B cell (primary cell): ENCODE measurements around the gene FAU. TPM values are rescaled to one million over a fixed set of nuclear protein-coding genes. Genes with fewer than 3 reads are reported as not detected.

ENCODE experiments used
- ATAC-seq: fragments of 200-7000 bp; cut with Tn5 transposase; one replicate; pipeline ENCODE4 v1.10.0; 2021; ENCODE audit warnings: low read depth, mild to moderate bottlenecking, moderate number of reproducible peaks, moderate library complexity
- CTCF ChIA-PET: fragments of 350-600 bp; sonication (Branson Sonifier 250); formaldehyde crosslinking; loops from one replicate; lab custom pipeline; 2021; ENCODE audit warnings: antibody characterized with exemption, inconsistent platforms; lab: Charles Lee
- POLR2A ChIA-PET: fragments of 350-600 bp; sonication (Branson Sonifier 250); formaldehyde crosslinking; loops from one replicate; lab custom pipeline; 2021; ENCODE audit warnings: antibody characterized with exemption; lab: Charles Lee
- DNase-seq: peaks from one replicate; pipeline ENCODE4 v3.0.0; 2013
- H2AFZ ChIP-seq: 2 replicates; pipeline ENCODE4 v1.6.1; 2012; ENCODE audit warnings: mild to moderate bottlenecking, low read depth, low read length; ENCODE audit not compliant: insufficient read depth, poor library complexity, severe bottlenecking
- H3K27ac ChIP-seq, 2 donors: 1 replicate in 1 of 2; 2 replicates in 1 of 2; pipeline ENCODE4 v1.5.1; 2012 to 2013; ENCODE audit warnings: low read length in 2 of 2, mild to moderate bottlenecking in 2 of 2, moderate library complexity in 1 of 2
- H3K27me3 ChIP-seq, 4 experiments: fragments of 200-600 bp in 1 of 4; sonication (generic) in 1 of 4; replicated peaks in 1 of 4; 1 replicate in 2 of 4; 2 replicates in 2 of 4; pipeline versions ENCODE4 v1.6.1 to v1.7.0; 2013 to 2016; ENCODE audit warnings: low read length in 3 of 4, mild to moderate bottlenecking in 2 of 4, mixed read lengths in 1 of 4, moderate library complexity in 1 of 4; ENCODE audit not compliant: insufficient read depth in 4 of 4, control insufficient read depth in 3 of 4; ENCODE audit errors: control extremely low read depth in 1 of 4
- H3K36me3 ChIP-seq, 2 experiments: replicated peaks in 1 of 2; 1 replicate in 1 of 2; 2 replicates in 1 of 2; pipeline versions ENCODE4 v1.6.1 to v1.7.1; 2013; ENCODE audit warnings: low read length in 1 of 2; ENCODE audit not compliant: insufficient read depth in 2 of 2, control insufficient read depth in 1 of 2; ENCODE audit errors: control extremely low read depth in 1 of 2, extremely low read depth in 1 of 2
- H3K4me1 ChIP-seq, 2 donors: fragments of 200-600 bp in 1 of 2; sonication (generic) in 1 of 2; 1 replicate in 1 of 2; 2 replicates in 1 of 2; pipeline versions ENCODE4 v1.5.1 to v1.6.1; 2013 to 2017; ENCODE audit warnings: low read length in 2 of 2; ENCODE audit not compliant: control insufficient read depth in 2 of 2, insufficient read depth in 2 of 2
- H3K4me2 ChIP-seq: replicated peaks from 2 replicates; pipeline ENCODE3; 2012; ENCODE audit warnings: mild to moderate bottlenecking, low read depth, low read length; ENCODE audit not compliant: poor library complexity, severe bottlenecking
- H3K4me3 ChIP-seq, 5 experiments: fragments of 200-600 bp in 1 of 5; sonication (generic) in 1 of 5; 1 replicate in 3 of 5; 2 replicates in 2 of 5; pipeline versions ENCODE4 v1.5.1 to v1.7.0; 2011 to 2016; ENCODE audit warnings: low read length in 4 of 5, mild to moderate bottlenecking in 4 of 5, low read depth in 2 of 5, control low read depth in 1 of 5, moderate library complexity in 1 of 5; ENCODE audit not compliant: insufficient read depth in 1 of 5; ENCODE audit errors: control extremely low read depth in 1 of 5, extremely low read depth in 1 of 5
- H3K79me2 ChIP-seq: fragments of 200-600 bp; sonication (generic); one replicate; pipeline ENCODE4 v1.6.0; 2016; ENCODE audit warnings: low read length; ENCODE audit not compliant: control insufficient read depth, insufficient read depth
- H3K9ac ChIP-seq: fragments of 200-600 bp; sonication (generic); 2 replicates; pipeline ENCODE4 v1.6.1; 2017; ENCODE audit warnings: mild to moderate bottlenecking, low read length, moderate library complexity
- H3K9me3 ChIP-seq, 3 donors: one replicate each; pipeline versions ENCODE4 v1.6.1 to v1.7.1; 2013; ENCODE audit warnings: low read length in 2 of 3; ENCODE audit not compliant: control insufficient read depth in 2 of 3, insufficient read depth in 1 of 3; ENCODE audit errors: control extremely low read depth in 1 of 3
- H4K20me1 ChIP-seq: 2 replicates; pipeline ENCODE4 v1.6.0; 2012; ENCODE audit warnings: mild to moderate bottlenecking, low read length; ENCODE audit not compliant: insufficient read depth, control insufficient read depth, poor library complexity, severe bottlenecking
- H3K27ac Mint-ChIP-seq: one replicate; pipeline ENCODE4 v1.8.0; 2021; ENCODE audit warnings: mixed read lengths
- H3K27me3 Mint-ChIP-seq: one replicate; pipeline ENCODE4 v1.8.0; 2021; ENCODE audit warnings: mixed read lengths
- H3K4me1 Mint-ChIP-seq: one replicate; pipeline ENCODE4 v1.8.0; 2021; ENCODE audit warnings: mixed read lengths
- H3K4me3 Mint-ChIP-seq: one replicate; pipeline ENCODE4 v1.8.0; 2021; ENCODE audit warnings: mixed read lengths
- H3K9me3 Mint-ChIP-seq: one replicate; pipeline ENCODE4 v1.8.0; 2022; ENCODE audit warnings: mixed read lengths; ENCODE audit not compliant: insufficient read depth
- CTCF ChIP-seq: fragments of 200-600 bp; IDR thresholded peaks from one replicate; pipeline ENCODE4 v1.8.0; 2022; ENCODE audit warnings: antibody characterized with exemption, mild to moderate bottlenecking
- EZH2 ChIP-seq: IDR thresholded peaks from 2 replicates; pipeline ENCODE4 v1.6.1; 2012; ENCODE audit warnings: borderline replicate concordance, low read depth, mild to moderate bottlenecking, moderate library complexity, low read length; ENCODE audit not compliant: insufficient read depth, poor library complexity, severe bottlenecking
- WGBS: methylation state at CpG from one replicate; pipeline ENCODE4 v1.1.5; 2013; ENCODE audit warnings: missing lambda C conversion rate; ENCODE audit not compliant: insufficient coverage; 5-methylcytosine and 5-hydroxymethylcytosine counted together
- intact Hi-C: fragments of 100-400 bp; cut with micrococcal nuclease; formaldehyde crosslinking; loops from one replicate; pipeline ENCODE4 v1.10.0; 2022
- polyA plus RNA-seq: library from polyadenylated mRNA; depleted of rRNA; stranded (reverse); fragments of >200 nt; gene quantifications from 2 replicates; pipeline ENCODE4 v1.2.3, GENCODE V29; 2012
- total RNA-seq, 2 donors: library from RNA; stranded (reverse); fragments of 120-200 nt in 1 of 2; gene quantifications; 1 replicate in 1 of 2; 2 replicates in 1 of 2; pipeline versions ENCODE4 v1.2.3 to v1.2.4, GENCODE V29; 2013 to 2022

FAU gene
- total and polyA plus RNA-seq, 2 donors (not counting 1 experiment from before 2014, with no cell fraction given): 1,318 to 1,559 TPM

DNA sequence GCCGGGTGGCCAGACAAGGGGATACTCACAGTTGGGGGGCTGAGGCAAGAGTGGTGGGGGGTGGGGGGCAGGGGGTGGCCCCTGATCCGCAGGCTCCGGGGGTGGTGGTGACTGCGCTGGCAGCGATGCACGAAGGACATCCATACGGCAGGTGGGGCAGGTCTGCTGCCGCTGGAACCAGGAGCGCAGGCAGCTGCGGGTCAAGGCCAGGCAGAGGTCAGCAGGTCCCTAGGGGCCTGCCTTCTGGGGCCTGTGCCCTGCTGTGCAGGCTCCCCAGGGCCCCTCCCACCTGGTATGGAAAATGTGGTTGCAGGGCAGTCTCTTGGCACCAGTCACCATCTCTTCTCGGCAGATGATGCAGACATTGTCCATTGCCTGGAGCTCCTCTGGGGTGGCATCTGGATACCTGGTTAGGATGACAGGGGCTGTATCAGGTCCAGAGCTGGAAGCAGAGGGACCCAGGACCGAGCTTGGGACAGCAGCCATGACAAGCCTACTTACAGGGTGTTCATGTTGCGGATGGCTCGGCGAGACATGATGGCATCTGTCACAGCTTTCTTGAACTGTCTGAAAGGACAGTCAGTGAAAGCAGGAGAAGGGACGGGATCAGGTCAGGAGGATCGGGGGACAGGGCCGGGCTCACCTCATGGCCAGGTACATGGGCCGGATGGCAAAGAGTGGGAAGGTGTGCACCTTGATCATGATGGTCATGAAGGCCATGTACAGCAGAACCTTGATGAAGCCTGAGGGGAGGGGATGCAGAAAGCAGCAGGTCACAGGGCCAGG lies 8.9 kb upstream of the FAU start:
- WGBS: 52% methylated on average over 18 of the region's 19 CpGs
- H3K9me3 ChIP-seq: no peaks in the 10 kb centered on the region
- peak overlapping the region; percentile 97 for H3K4me3 Mint-ChIP-seq
- peak overlapping the region; percentile 22 to 99 for H3K27ac ChIP-seq
- intact Hi-C loops: loop anchor here (5.0 kb wide), 2 partner anchors 89 to 486 kb away; partner anchors contain the start of genes PCNX3 and SAC3D1
- H3K27ac Mint-ChIP-seq: peak overlapping the region; percentile 99
- ChIA-PET POLR2A (interaction anchor here (1.4 to 8.8 kb wide), 2 partner anchors 11 to 19 kb away, joined by 8 to 160 read pairs; partner anchors contain the start of genes FAU, MRPL49, TM7SF2 and ZNHIT2), CTCF (interaction anchor here (0.6 to 7.5 kb wide), 9 partner anchors 9 to 283 kb away, joined by 3 to 64 read pairs (median 9); partner anchors contain the start of genes CAPN1, FAU, MRPL49 and TM7SF2)
- no peak for ATAC-seq
- TF ChIP-seq EZH2: no peak
- H3K79me2 ChIP-seq: peaks cover 65% of the 10 kb centered on the region
- peak; percentile 27 for DNase-seq
- H3K27me3 ChIP-seq: no peaks in the 10 kb centered on the region
- H3K4me2 ChIP-seq: peak overlapping the region; percentile 89
- no peaks in the 10 kb centered on the region for H3K27me3 Mint-ChIP-seq
- H2AFZ ChIP-seq: no peak overlapping the region
- H3K4me1 Mint-ChIP-seq: peaks cover 57% of the 10 kb centered on the region
- peaks cover 82% of the 10 kb centered on the region for H4K20me1 ChIP-seq
- H3K4me1 ChIP-seq: peaks cover 38 to 66% of the 10 kb centered on the region in 2 donors
- peak overlapping the region in 1 of 5 experiments; percentile 99 for H3K4me3 ChIP-seq
- H3K36me3 ChIP-seq: peaks cover 3 to 65% of the 10 kb centered on the region in 2 experiments
- H3K9me3 Mint-ChIP-seq: no peaks in the 10 kb centered on the region
- H3K9ac ChIP-seq: peak overlapping the region; percentile 99

DNA sequence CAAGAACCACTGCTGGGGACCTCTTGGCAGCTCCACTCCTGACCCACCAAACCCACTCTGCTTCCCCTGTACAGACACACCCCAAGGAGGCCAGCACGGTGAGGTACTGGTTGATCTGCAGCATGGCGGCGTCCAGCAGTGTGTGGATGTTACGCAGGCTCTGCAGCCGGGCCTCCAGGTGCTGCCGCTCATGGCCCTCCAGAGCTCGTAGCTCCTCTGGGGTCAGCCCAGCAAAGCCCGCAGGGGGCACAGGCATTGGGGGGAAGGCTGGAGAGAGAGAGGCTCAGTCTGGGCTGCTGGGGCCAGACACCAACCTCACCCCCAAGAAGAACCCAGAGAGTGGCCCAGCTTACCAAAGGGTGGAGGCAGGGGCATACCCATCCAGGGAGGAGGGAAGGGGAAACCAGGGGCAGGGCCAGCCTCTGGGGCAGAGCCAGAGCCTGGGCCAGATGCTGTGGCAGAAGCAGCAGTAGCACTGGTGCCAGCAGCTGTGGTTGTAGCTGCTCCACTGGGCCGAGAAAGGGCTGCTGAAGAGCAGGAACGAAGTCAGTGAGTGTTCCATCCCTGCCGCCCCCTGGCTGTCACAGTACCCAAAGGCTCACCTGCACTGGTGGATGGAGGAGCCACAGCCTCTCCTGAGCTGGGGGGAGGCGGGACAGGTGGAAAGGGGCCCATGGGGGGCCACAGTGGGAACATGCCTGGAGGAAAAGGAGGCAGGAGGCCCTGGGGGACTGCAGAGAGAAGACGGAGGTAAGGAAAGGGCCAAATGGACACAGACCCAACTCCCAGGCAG lies 7.9 kb upstream of the FAU start:
- H3K9ac ChIP-seq: no peak overlapping the region
- intact Hi-C loops: loop anchor here (5.0 kb wide), 2 partner anchors 88 to 487 kb away; partner anchors contain the start of genes PCNX3 and SAC3D1
- no peaks in the 10 kb centered on the region for H3K9me3 Mint-ChIP-seq

More for the DNA sequence above, 7.9 kb upstream of the FAU start:
- H3K27me3 ChIP-seq: no peaks in the 10 kb centered on the region
- H3K4me2 ChIP-seq: peak overlapping the region; percentile 89
- H3K4me1 ChIP-seq: peaks cover 32 to 59% of the 10 kb centered on the region in 2 donors
- peak overlapping the region; percentile 34 to 99 for H3K27ac ChIP-seq
- POLR2A ChIA-PET: interaction anchor here (0.5 to 8.8 kb wide), 2 partner anchors 10 to 15 kb away, joined by 3 to 160 read pairs; partner anchors contain the start of genes FAU, MRPL49 and ZNHIT2
- TF ChIP-seq EZH2 (no peak), CTCF (no peak)
- H3K4me1 Mint-ChIP-seq: peaks cover 49% of the 10 kb centered on the region
- 44% methylated on average over 6 of the region's 13 CpGs for WGBS
- H3K9me3 ChIP-seq: no peaks in the 10 kb centered on the region
- H4K20me1 ChIP-seq: peaks cover 92% of the 10 kb centered on the region
- H3K36me3 ChIP-seq: peaks cover 3 to 75% of the 10 kb centered on the region in 2 experiments
- ATAC-seq (no peak), DNase-seq (peak; percentile 78)
- peak overlapping the region; percentile 99 for H3K27ac Mint-ChIP-seq
- CTCF ChIA-PET: interaction anchor here (0.7 to 3.8 kb wide), 7 partner anchors 8 to 52 kb away, joined by 3 to 30 read pairs (median 5); partner anchors contain the start of genes CAPN1, FAU, MRPL49 and TM7SF2
- no peaks in the 10 kb centered on the region for H3K27me3 Mint-ChIP-seq
- H2AFZ ChIP-seq: no peak overlapping the region
- no peak overlapping the region for H3K4me3 ChIP-seq
- H3K4me3 Mint-ChIP-seq: peak overlapping the region; percentile 97
- H3K79me2 ChIP-seq: peaks cover 73% of the 10 kb centered on the region
